Activated naive CD8-positive, alpha-beta T cell treated with anti-CD3 and anti-CD28 coated beads for 36 hours (primary cell): ENCODE data around the gene PGLYRP1. TPM values are rescaled to one million over a fixed set of nuclear protein-coding genes. Genes with fewer than 3 reads are reported as not detected.

Experiments used
- DNase-seq: peaks from one replicate; pipeline ENCODE4 v3.0.0; 2021
- H3K27ac Mint-ChIP-seq: one replicate; pipeline ENCODE4 v1.8.0; 2022; ENCODE audit warnings: mild to moderate bottlenecking, moderate library complexity, mixed read lengths
- H3K27me3 Mint-ChIP-seq: one replicate; pipeline ENCODE4 v1.8.0; 2022; ENCODE audit warnings: mild to moderate bottlenecking, mixed read lengths
- H3K36me3 Mint-ChIP-seq: one replicate; pipeline ENCODE4 v1.8.0; 2021; ENCODE audit warnings: mild to moderate bottlenecking, mixed read lengths
- H3K4me1 Mint-ChIP-seq: one replicate; pipeline ENCODE4 v1.8.0; 2021; ENCODE audit warnings: mixed read lengths
- H3K4me3 Mint-ChIP-seq: one replicate; pipeline ENCODE4 v1.8.0; 2022; ENCODE audit warnings: mild to moderate bottlenecking, moderate library complexity, mixed read lengths
- H3K9me3 Mint-ChIP-seq: one replicate; pipeline ENCODE4 v1.8.0; 2022; ENCODE audit warnings: mixed read lengths
- total RNA-seq, 2 experiments: library from RNA; stranded (reverse); gene quantifications; one replicate each; pipeline ENCODE4 v1.2.3, GENCODE V29; 2021

PGLYRP1 gene
- total RNA-seq = not detected

- H3K4me3 Mint-ChIP-seq = no peak within 1 kb of the TSS
- peaks cover 15% of the 10 kb centered on the region for H3K4me1 Mint-ChIP-seq
- DNase-seq = no peak
- no peaks in the 10 kb centered on the region for H3K9me3 Mint-ChIP-seq
- peaks cover 4% of the 10 kb centered on the region for H3K36me3 Mint-ChIP-seq
- H3K27me3 Mint-ChIP-seq = peaks cover 44% of the 10 kb centered on the region
- no peak within 1 kb of the TSS for H3K27ac Mint-ChIP-seq
These were observed at the start of gene PGLYRP1 for GRCh38 chr19:46022431-46023310. Gene PGLYRP1, minus strand, starts transcription at chr19:46023053. Its CDS starts 32 bp downstream, at chr19:46023021.

GRCh38 chr19:46069806-46070341 is 47.0 kb upstream of the PGLYRP1 start:
- Mint-ChIP-seq H3K27ac (no peak overlapping the region), H3K4me3 (no peak overlapping the region), H3K27me3 (peaks cover 87% of the 10 kb centered on the region), H3K9me3 (no peaks in the 10 kb centered on the region), H3K36me3 (no peaks in the 10 kb centered on the region), H3K4me1 (peaks cover 3% of the 10 kb centered on the region)
- no peak for DNase-seq

- Mint-ChIP-seq H3K27ac (no peak overlapping the region), H3K4me1 (peaks cover 3% of the 10 kb centered on the region), H3K36me3 (no peaks in the 10 kb centered on the region), H3K9me3 (no peaks in the 10 kb centered on the region), H3K27me3 (peaks cover 84% of the 10 kb centered on the region), H3K4me3 (no peak overlapping the region)
- no peak for DNase-seq
These were observed 45.7 kb upstream of the PGLYRP1 start for GRCh38 chr19:46068345-46069258.

DNA sequence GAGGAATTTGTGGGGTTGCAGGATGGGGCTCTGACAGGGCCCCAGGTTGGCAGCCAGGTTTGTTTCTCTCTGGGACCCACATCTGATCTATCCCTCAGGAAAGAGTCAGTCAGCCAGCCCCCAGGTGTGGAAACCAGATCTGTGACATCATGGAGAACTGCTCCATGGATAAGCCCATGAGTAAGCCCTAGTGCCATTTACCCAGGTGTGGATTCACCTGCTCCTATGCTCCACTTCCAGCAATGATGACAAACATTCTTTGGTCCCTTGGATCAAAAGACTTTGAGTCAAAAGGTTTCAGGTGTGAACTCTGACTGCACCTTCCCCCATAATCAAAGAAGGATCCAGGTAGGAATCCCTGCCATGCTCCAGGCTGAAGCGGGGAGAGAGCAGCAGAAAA is 44.8 kb upstream of the PGLYRP1 start:
- H3K27ac Mint-ChIP-seq = no peak overlapping the region
- H3K9me3 Mint-ChIP-seq = no peaks in the 10 kb centered on the region
- H3K27me3 Mint-ChIP-seq = peaks cover 84% of the 10 kb centered on the region
- peaks cover 3% of the 10 kb centered on the region for H3K4me1 Mint-ChIP-seq
- no peak overlapping the region for H3K4me3 Mint-ChIP-seq
- no peak for DNase-seq
- no peaks in the 10 kb centered on the region for H3K36me3 Mint-ChIP-seq

DNA sequence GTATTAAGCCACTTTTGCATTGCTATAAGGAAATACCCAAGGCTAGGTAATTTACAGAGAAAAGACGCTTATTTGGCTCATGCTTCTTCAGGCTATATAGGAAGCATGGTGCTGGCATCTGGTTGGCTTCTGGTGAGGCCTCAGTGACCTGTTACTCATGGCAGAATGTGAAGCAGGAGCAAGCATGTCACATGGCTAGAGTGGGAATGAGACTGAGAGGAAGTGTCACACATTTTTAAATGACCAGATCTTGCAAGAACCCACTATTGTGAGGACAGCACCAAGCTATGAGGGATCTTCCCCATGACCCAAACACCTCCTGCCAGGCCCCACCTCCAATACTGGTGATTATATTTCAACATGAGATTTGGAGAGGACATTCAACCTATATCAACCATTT is 43.6 kb upstream of the PGLYRP1 start:
- Mint-ChIP-seq H3K9me3 (peaks cover 1% of the 10 kb centered on the region), H3K27me3 (peaks cover 83% of the 10 kb centered on the region), H3K4me3 (no peak overlapping the region), H3K36me3 (no peaks in the 10 kb centered on the region), H3K4me1 (peaks cover 3% of the 10 kb centered on the region), H3K27ac (no peak overlapping the region)
- DNase-seq = no peak

- Mint-ChIP-seq H3K27me3 (peaks cover 74% of the 10 kb centered on the region), H3K9me3 (peaks cover 1% of the 10 kb centered on the region), H3K36me3 (no peaks in the 10 kb centered on the region), H3K4me1 (peaks cover 3% of the 10 kb centered on the region), H3K4me3 (no peak overlapping the region), H3K27ac (no peak overlapping the region)
- no peak for DNase-seq
These were observed 42.7 kb upstream of the PGLYRP1 start for GRCh38 chr19:46065486-46066071.

DNA sequence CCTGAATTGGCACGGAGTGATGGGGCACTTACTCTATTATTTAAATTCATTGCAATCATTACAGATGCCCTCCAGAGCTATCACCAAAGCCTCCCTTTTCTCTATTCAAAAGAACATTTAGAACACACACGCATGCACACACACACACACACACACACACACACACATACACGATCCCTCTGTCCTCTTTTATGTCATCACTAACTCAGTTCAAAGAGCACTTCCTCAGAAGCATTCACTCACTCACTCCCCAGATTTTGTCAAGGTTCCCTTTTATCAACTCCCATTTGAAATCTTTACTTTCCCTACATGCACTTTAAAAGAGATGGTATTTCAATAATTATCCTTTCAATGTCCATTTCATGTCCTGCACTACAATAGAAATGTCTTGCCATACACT is 40.3 kb upstream of the PGLYRP1 start:
- no peak overlapping the region for H3K27ac Mint-ChIP-seq
- H3K36me3 Mint-ChIP-seq = no peaks in the 10 kb centered on the region
- no peaks in the 10 kb centered on the region for H3K4me1 Mint-ChIP-seq
- H3K4me3 Mint-ChIP-seq = no peak overlapping the region
- peaks cover 71% of the 10 kb centered on the region for H3K27me3 Mint-ChIP-seq
- DNase-seq = no peak
- H3K9me3 Mint-ChIP-seq = peaks cover 10% of the 10 kb centered on the region

- DNase-seq = no peak
- Mint-ChIP-seq H3K9me3 (peaks cover 10% of the 10 kb centered on the region), H3K4me3 (no peak overlapping the region), H3K27me3 (peaks cover 75% of the 10 kb centered on the region), H3K27ac (no peak overlapping the region), H3K4me1 (no peaks in the 10 kb centered on the region), H3K36me3 (no peaks in the 10 kb centered on the region)
These were observed 37.2 kb upstream of the PGLYRP1 start for GRCh38 chr19:46060012-46060411.

GRCh38 chr19:46058778-46059177 is 35.9 kb upstream of the PGLYRP1 start:
- no peak overlapping the region for H3K27ac Mint-ChIP-seq
- peaks cover 10% of the 10 kb centered on the region for H3K9me3 Mint-ChIP-seq
- no peaks in the 10 kb centered on the region for H3K4me1 Mint-ChIP-seq
- DNase-seq = no peak
- H3K27me3 Mint-ChIP-seq = peaks cover 76% of the 10 kb centered on the region
- no peaks in the 10 kb centered on the region for H3K36me3 Mint-ChIP-seq
- H3K4me3 Mint-ChIP-seq = no peak overlapping the region

- Mint-ChIP-seq H3K4me1 (no peaks in the 10 kb centered on the region), H3K4me3 (no peak overlapping the region), H3K27ac (no peak overlapping the region), H3K9me3 (peaks cover 8% of the 10 kb centered on the region), H3K36me3 (no peaks in the 10 kb centered on the region), H3K27me3 (peaks cover 67% of the 10 kb centered on the region)
- DNase-seq = no peak
These were observed 33.7 kb upstream of the PGLYRP1 start for GRCh38 chr19:46056536-46056935.

DNA sequence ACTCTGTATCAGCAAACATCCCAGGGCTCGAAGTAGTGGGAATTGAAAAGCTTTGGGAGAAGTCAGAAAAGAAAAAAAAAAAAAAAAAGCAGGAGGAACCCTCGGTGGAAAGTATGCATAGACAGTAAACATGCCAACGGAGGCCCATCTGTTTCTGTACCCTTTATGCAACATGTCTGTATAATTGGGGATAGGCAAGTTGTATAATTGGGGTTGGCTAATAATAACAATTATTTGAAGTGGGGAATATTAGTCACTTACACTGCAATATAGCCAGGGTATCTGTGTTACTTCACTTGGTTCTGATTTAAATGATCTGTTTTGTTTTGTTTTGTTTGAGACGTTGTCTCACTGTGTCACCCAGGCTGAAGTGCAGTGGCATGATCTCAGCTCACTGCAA is 30.0 kb upstream of the PGLYRP1 start:
- Mint-ChIP-seq H3K9me3 (no peaks in the 10 kb centered on the region), H3K27ac (no peak overlapping the region), H3K27me3 (peaks cover 78% of the 10 kb centered on the region), H3K36me3 (no peaks in the 10 kb centered on the region), H3K4me1 (no peaks in the 10 kb centered on the region), H3K4me3 (no peak overlapping the region)
- DNase-seq = no peak

GRCh38 chr19:46049597-46049996 is 26.7 kb upstream of the PGLYRP1 start:
- H3K9me3 Mint-ChIP-seq = peaks cover 17% of the 10 kb centered on the region
- H3K27ac Mint-ChIP-seq = no peak overlapping the region
- no peaks in the 10 kb centered on the region for H3K4me1 Mint-ChIP-seq
- no peak overlapping the region for H3K4me3 Mint-ChIP-seq
- DNase-seq = no peak
- H3K27me3 Mint-ChIP-seq = peaks cover 73% of the 10 kb centered on the region
- no peaks in the 10 kb centered on the region for H3K36me3 Mint-ChIP-seq

DNA sequence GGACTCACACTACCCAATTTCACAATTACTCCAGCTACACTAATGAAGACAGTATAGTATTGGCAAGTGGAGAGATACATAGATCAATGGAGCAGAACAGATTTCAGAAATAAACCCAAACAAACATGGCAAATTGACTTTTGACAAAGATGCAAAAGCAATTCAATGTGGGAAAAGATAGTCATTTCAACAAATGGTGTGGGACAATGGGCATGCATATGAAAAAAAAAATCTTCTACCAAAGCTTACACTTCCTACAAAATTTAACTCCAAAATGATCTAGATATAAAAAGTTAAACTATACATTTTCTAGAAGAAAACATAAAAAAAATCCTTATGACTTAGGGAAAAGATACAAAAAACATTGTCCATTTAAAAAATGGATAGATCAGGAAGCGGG is 20.7 kb upstream of the PGLYRP1 start:
- H3K4me3 Mint-ChIP-seq = no peak overlapping the region
- H3K4me1 Mint-ChIP-seq = no peaks in the 10 kb centered on the region
- H3K27ac Mint-ChIP-seq = no peak overlapping the region
- peaks cover 67% of the 10 kb centered on the region for H3K27me3 Mint-ChIP-seq
- H3K36me3 Mint-ChIP-seq = peaks cover 2% of the 10 kb centered on the region
- DNase-seq = no peak
- peaks cover 23% of the 10 kb centered on the region for H3K9me3 Mint-ChIP-seq

GRCh38 chr19:46042252-46042883 is 19.5 kb upstream of the PGLYRP1 start:
- DNase-seq = no peak
- peaks cover 56% of the 10 kb centered on the region for H3K27me3 Mint-ChIP-seq

More at GRCh38 chr19:46042252-46042883, 19.5 kb upstream of the PGLYRP1 start:
- H3K4me3 Mint-ChIP-seq = no peak overlapping the region
- H3K27ac Mint-ChIP-seq = no peak overlapping the region
- peaks cover 21% of the 10 kb centered on the region for H3K9me3 Mint-ChIP-seq
- no peaks in the 10 kb centered on the region for H3K4me1 Mint-ChIP-seq
- H3K36me3 Mint-ChIP-seq = peaks cover 2% of the 10 kb centered on the region
